ENCODE measurements around the gene IGFN1.

DNA sequence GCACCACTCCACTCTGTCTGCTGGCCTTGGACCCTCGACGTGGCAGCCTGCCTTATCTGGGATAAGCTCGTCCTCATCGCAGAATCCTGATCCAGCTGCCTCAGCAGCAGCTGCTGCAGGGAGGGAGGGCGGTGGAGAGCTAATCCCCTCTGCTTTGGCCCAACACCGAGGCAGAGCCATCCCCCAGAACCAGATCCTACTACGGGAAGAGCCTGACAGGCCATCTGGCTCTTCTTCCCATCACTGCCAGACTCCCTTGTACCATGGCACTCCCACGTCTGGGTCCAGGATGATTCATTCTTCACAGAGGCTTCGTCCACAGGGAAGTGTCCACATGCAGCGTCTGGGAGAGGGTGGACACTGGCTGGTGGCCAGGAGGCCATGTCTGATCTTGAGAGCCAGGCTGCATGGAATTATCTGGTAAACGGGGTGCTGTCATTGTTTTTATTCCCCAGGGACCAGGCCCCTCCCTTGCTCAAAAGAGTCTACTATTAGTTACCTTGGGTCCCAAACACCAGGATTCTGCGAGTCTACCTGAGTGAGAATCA is 78.1 kb downstream of the IGFN1 start:
- TF ChIP-seq, protein P1, sequence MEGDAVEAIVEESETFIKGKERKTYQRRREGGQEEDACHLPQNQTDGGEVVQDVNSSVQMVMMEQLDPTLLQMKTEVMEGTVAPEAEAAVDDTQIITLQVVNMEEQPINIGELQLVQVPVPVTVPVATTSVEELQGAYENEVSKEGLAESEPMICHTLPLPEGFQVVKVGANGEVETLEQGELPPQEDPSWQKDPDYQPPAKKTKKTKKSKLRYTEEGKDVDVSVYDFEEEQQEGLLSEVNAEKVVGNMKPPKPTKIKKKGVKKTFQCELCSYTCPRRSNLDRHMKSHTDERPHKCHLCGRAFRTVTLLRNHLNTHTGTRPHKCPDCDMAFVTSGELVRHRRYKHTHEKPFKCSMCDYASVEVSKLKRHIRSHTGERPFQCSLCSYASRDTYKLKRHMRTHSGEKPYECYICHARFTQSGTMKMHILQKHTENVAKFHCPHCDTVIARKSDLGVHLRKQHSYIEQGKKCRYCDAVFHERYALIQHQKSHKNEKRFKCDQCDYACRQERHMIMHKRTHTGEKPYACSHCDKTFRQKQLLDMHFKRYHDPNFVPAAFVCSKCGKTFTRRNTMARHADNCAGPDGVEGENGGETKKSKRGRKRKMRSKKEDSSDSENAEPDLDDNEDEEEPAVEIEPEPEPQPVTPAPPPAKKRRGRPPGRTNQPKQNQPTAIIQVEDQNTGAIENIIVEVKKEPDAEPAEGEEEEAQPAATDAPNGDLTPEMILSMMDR (IDR thresholded peaks at IDR 0.05): no peak
- TF ChIP-seq POLR2A (IDR thresholded peaks at IDR 0.05): no peak
